LoVo (cell line): Measurements from ENCODE around the gene SOAT2.
A peak's percentile ranks its signal among the peaks of the same experiment; 100 is the strongest.
"Not testable (repeated sequence)": the region's sequence is repeated elsewhere in the genome, so short reads cannot be mapped to it uniquely, and the experiment has no call there.

Experiments
- DNase-seq: peaks from one replicate; pipeline ENCODE4 v3.0.0-alpha.2; 2016; ENCODE audit warnings: low spot score

SOAT2 gene

GRCh38 chr12:53079226-53080117 is 23.8 kb upstream of the SOAT2 start, which contains the start of gene SPRYD3:
Gene SPRYD3, minus strand, starts transcription at chr12:53079390. Its CDS starts 57 bp downstream, at chr12:53079333.
- DNase-seq, result peak; percentile 100

DNA sequence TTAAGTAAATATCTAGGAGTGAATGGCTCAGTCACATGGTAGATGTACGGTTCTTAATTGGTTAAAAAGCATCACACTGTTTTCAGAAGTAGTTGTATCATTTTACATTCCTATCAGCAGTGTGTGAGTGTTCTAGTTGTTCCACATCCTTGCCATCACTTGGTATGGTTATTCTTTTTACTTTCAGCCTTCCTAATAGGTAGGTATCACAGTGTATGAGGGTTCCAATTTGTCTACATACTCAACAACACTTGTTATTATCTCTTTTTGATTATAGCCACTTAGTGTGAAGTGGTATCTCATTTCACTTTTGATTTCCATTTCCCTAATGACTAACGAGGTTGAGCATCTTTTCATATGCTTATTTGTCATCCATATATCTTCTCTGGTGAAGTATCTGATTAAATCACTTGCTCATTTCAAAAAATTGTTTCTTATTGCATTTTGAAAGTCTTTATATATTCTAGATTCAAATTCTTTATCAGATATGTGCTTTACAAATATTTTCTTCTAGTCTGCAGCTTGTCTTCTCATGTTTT is 20.6 kb upstream of the SOAT2 start:
- no peak for DNase-seq

DNA sequence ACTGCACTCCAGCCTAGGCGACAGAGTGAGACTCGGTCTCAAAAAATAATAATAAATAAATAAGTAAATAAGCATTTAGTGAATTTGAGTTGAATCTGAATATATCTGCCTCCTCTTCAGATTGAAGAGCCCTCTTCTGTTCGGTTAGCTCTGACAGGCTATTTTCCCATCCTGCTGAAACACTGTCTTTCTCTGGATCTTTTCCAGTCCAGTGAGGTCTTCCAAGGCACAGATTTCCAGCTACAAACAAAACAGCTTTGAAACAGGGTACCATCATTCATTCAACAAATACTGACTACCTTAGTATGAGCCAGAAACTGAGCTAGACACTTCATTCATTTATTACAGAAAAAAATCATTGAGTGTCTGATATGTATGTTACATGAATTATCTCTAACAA is 16.9 kb upstream of the SOAT2 start:
- DNase-seq, result no peak

DNA sequence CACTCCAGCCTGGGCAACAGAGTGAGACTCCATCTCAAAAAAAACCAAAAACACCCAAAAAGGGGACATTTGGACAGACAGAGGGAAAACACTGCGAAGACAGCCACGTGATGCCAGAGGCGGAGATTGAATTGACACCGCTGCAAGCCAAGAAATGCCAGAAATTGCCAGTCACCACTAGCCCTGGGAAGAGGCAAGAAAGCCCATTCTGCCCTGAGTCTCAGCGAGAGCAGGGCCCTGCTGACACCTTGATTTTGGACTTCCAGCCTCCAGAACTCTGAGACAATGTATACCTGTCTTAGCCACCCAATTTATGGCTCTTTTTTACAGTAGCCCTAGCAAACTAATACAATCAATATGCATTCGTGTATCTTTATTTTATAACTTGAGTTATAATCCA is 13.2 kb upstream of the SOAT2 start:
- no peak for DNase-seq

DNA sequence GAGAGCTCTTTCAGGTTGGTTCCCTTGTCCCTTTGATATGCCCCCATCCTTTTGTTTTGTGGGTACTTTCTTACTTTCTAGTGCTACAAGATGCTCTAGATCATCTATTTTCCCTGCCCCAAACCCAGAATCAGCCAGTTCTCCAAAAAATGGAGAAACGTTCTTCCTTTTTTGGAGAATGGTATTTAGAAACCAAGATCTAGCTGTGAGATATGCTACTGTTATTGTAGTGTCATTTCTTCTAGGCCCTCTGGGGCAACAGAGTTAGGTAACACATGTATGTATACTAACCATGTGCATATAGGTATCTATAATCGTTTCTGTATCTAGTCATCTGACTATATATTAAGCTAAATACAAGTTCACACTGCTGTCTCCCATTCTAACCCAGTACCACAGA is 12.7 kb upstream of the SOAT2 start:
- no peak for DNase-seq

GRCh38 chr12:53091756-53092155 is 11.5 kb upstream of the SOAT2 start:
- DNase-seq, result no peak

DNA sequence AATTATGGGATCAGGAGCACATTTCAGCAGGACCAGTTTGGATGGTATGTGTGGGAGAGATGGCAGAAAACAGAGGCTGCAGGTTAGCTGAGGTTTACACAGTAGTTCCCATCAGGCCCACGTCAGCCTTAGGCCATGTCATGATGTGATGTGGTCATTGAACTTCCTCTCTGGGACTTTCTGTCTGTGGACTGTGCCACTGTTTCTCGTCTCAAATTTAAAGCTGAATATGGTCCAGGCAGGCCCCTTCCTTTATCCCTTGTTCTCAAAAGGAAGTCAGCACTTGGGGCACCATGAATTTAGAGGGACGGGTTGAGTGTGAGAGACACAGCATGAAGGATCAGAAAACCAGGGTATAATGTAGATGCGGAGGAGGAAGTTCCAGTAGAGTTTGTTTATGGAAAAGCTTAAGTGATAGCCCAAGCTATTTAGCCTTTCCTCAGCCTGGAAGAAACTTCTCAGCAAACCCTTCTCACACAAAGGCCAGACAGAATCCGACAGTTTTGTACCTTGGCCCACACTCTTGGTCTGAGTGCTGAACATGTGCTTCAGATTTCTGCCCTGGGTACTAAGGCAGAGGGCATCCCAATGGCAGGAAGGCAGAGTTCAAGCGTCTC is 9.4 kb upstream of the SOAT2 start:
- DNase-seq, result no peak

- DNase-seq, result no peak
Observed at GRCh38 chr12:53094394-53094787, 8.9 kb upstream of the SOAT2 start.

DNA sequence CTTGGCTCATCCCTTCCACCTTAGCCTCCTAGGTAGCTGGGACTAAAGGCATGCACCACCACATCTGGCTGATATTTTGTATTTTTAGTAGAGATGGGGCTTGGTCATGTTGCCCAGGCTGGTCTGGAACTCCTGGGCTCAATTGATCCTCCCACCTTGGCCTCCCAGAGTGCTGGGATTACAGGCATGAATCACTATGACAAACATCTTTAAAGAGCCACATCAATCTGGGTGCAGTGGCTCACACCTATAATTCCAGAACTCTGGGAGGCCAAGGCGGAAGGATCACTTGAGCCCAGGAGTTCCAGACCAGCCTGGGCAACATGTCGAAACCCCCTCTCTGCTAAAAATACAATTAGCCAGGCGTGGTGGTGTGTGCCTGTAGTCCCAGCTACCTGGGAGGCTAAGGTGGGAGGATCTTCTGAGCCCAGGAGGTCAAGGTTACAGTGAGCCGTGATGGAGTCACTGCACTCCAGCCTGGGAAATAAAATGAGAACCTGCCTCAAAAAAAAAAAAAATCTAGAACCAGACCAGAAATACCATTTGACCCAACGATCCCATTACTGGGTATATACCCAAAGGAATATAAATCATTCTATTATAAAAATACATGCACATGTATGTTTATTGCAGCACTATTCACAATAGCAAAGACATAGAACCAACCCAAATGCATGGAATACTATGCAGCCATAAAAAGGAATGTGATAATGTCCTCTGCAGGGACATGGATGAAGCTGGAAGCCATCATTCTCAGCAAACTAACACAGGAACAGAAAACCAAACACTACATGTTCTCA is 8.3 kb upstream of the SOAT2 start:
- peak; percentile 34 for DNase-seq

GRCh38 chr12:53095596-53095895 is 7.7 kb upstream of the SOAT2 start:
- DNase-seq, result not testable (repeated sequence)

DNA sequence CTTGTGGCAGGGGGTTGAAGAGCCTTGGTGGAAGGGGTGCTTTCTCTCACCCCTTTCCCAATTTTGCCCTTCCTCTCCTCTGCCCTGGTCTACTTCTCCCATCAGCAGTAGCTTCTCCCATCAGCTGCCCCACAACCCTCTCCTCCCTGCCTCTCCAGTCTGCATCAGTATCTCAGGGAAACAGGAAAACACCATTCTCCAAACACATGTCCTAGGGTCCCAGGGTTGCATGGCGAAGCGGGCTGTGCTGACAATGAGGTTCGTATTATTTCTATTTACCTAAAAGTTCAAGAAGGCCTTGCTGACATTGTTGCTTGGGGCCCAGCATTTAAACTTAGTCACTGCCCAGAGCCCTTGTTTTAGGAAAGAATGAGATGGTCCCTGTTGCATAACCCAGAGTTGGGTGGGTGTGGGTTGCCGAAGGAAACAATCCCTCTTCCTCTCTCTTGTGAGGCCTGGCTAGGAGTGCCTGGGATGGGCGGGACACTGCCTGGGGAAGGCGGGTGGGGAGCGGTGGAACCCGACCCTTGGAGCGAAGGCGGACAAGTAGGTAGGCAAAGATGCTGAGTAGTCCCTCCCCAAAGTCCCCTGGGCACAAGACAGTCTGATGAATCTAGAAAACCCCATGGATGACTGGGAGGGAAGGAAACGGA is 7.1 kb upstream of the SOAT2 start:
- no peak for DNase-seq

DNA sequence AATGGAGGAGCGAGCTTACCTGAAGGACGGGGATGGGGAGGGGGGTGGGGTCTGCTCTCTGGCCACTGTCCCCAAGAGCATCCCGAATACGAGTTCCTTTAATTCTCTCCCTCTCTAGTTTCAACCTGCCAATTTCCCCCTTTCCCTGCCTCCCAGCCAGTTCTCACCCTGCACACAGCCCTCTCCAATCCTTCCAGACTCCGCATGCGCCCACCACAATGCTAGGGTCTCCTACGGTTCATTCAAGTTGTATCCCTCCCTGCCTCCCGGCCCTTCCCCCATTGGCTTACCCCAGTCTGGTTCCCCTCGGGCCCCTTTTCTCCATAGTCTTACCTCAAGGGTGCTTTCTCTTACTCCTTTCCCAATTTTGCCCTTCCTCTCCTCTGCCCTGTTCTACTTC is 6.5 kb upstream of the SOAT2 start:
- no peak for DNase-seq

DNA sequence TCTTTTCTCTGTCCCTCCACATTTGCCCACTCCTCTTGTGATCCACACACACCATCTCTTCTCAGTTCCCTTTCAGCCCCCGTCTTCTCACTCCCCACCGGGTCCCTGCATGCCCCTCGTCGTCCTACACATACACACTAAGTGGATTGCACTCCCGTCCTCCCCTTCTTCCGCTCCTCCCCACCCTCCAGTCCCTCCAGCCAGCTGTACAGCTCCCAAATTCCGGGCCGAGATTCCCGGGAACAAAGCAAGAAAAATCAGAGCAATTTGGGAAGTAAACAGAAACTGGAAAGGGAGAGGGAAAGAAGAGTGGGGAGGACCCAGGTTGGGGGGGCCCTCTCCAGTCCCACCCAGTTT is 6.1 kb upstream of the SOAT2 start:
- no peak for DNase-seq

- DNase-seq, result peak; percentile 58
Observed at GRCh38 chr12:53097564-53098353, 5.5 kb upstream of the SOAT2 start, which contains the start of gene IGFBP6. Gene IGFBP6, plus strand, starts transcription at chr12:53097667. Its CDS starts 51 bp downstream, at chr12:53097718.

- peak; percentile 15 for DNase-seq
Observed at GRCh38 chr12:53098354-53098981, 4.8 kb upstream of the SOAT2 start.

DNA sequence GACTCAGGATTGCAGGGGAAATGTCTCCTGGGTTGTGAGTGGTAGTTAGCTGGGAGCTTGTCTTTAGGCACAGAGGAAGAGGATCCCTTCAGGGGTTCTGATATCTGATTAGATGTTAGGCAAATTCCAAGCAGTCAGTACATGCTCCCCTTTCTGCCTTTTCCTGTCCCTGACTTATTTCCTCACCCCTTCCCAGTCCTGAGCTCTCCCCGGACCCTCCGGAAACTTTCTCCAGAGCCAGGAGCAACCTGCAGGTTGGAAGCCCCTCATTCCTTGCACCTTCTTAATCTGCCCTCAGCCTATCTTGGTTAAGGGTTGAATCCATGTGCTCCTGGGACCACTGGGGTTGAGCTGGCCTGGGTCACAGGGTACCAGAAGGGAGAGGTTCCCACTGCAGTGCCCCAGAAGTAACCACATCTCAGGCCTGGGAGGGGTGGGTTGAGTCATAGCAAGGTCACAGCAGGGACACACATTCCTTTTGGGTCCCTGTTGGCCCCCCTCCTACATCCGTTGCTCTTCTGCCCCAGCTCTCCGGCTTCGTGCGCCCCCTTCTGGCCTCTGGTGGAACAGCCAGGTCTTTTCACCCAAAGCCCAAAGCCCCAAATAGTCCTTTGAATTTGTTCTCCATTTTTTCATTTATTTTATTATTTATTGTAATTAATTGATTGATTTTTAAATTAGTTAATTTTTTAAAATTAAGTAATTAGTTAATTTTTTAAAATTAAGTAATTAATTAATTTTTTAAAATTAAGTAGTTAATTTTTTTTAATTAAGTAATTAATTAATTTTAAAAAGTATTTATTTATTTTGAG is 4.0 kb upstream of the SOAT2 start:
- DNase-seq, result peak; percentile 86

DNA sequence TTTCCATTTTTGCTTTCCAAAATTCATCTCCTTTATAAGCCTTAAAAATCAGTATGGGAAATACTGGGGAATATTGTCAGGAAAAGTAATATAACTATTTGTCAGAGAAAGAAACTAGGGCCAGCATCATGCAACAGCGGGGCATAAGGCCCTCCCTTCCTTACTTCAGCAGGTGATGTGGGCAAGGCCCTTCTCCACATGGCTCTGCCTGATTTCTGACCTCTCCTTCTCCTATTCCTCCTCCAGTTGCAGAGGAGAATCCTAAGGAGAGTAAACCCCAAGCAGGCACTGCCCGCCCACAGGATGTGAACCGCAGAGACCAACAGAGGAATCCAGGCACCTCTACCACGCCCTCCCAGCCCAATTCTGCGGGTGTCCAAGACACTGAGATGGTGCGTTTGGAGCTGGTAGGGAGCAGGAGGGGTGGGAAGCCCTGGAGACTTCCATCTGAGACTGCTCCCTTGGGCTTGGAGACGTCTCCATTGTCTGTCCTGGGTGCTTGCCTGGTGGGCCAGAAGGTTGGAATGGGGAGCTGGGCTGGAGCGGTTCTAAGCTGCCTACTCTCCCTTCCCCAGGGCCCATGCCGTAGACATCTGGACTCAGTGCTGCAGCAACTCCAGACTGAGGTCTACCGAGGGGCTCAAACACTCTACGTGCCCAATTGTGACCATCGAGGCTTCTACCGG is 2.7 kb upstream of the SOAT2 start:
- no peak for DNase-seq

DNA sequence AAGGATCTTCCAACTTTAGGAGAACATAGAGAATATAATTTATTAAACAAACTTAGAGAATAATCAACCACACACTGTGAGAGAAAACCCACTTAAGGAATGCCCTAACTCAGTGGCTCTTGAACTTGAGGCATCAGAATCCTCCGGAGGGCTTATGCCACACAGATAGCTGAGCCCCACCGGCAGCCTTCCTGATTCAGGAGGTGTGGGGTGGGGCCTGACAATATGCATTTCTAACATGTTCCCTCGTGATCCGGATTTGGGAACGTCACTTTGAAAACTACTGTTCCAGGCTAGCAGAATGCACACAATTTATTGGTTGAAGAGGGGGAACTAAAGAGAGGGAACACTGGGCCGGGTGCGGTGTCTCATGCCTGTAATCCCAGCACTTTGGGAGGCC is 2.0 kb upstream of the SOAT2 start:
- no peak for DNase-seq
